DMS 273 treated with DMSO at 0.1 percent for 48 hours (cell line): ENCODE measurements around the gene TNS2.

Experiments
- DNase-seq: peaks from one replicate; lab custom pipeline; 2025; lab: John Stamatoyannopoulos, UW

TNS2 gene

GRCh38 chr12:53042607-53043454 lies 7.0 kb upstream of the TNS2 start:
- no peak for DNase-seq

DNA sequence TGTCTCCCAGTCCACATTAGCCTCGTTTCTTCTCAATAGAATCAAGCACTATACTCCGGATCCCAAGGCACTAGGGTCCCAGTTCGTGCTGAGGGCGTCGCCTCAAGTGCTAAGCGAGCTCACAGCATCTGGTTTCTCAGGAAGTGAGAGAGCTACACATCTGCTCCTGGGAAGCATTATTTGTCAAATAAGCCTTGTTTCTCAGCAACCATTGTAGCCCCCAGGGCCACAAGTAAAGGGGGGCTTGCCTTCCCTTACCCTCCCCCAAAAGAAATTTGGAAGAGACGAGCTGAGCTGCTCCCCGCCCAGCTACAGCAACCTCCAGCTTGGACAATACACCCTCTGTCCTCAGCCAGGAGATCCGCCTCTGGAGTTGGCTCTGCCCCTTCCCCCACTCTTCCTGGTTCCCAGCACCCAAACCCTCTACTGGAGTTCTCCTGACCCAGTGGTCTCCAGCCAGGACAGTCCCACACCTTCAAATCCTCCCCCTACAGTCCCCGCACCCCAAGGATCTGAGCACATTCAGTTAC lies 5.7 kb upstream of the TNS2 start:
- DNase-seq, result no peak

DNA sequence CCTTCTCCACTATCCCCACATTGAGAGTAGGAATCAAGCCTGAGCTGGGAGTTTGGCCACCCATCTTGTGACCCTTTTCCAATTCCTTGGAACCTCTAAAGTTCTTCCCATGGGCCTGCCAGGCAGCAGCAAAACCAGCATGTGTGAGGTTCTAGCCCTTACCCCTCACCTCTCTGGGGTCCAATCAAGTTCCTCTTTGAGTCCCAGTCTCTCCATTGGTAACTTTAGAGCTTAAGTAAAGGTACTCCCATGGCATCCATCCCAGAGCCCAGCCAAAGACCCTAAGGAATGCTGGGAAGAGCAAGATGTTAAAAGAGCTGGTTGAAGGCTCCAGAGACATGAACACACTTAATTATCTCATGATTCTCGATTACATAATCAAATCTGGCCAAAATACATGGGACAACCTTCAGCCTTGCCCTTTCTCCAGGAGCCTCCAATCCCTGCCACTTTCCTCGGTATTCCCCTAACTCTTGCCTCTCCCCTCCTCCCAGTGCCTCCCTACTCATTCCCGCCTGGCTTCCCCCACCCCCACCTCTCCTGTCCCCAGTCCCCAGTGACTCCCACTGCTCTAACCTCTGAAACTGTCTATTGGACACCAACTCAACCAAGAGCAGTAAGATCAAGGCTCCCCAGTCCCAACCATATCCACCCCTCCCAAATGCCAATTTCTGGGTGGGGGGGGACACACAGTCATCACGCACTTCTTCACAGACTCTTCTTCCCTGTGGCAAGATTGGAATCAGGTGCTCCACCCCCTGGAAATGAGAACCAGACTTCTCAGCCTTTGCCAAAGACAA lies 4.8 kb upstream of the TNS2 start:
- DNase-seq, result no peak

- no peak for DNase-seq
Observed at GRCh38 chr12:53045696-53046045, 4.2 kb upstream of the TNS2 start.

- DNase-seq, result no peak
Observed at GRCh38 chr12:53046655-53047220, 3.1 kb upstream of the TNS2 start.

- DNase-seq, result no peak
Observed at GRCh38 chr12:53047221-53048032, 2.4 kb upstream of the TNS2 start.

DNA sequence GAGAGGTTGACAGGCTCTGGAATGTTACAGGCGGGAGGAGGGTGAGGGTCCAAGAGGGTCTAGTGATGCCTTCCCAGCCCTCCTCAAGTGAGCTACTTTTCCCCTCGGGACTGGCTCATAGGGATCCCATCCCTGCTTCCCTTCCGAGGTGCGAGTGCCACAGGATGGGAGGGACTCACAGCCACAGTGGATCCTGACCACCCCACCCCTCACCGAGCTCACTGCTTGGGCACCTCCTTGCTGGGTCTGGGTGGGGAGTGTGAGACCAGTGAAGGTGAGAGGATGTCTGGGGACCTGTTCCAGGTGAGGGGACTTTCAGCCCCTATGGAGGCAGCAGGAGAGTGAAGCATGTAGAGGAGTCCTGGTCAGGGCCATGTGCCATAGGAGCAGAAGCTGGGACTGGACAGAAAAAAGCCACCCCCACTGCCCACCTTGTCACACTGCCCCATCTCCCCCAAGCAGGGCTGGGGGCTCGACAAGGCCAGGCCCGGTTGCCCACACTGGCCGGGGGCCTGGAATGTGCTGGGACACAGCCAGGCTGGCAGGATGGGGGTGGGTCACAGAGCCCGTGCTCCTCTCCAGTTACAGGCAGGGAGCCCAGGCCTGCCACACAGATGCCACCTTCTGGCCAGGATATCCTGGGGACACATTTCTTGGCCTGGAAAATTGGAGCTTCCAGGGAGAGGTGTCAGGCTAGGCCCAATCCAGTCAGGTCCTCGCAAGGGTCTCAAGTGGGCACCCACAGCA lies 1.7 kb upstream of the TNS2 start:
- peak; percentile 61 for DNase-seq

DNA sequence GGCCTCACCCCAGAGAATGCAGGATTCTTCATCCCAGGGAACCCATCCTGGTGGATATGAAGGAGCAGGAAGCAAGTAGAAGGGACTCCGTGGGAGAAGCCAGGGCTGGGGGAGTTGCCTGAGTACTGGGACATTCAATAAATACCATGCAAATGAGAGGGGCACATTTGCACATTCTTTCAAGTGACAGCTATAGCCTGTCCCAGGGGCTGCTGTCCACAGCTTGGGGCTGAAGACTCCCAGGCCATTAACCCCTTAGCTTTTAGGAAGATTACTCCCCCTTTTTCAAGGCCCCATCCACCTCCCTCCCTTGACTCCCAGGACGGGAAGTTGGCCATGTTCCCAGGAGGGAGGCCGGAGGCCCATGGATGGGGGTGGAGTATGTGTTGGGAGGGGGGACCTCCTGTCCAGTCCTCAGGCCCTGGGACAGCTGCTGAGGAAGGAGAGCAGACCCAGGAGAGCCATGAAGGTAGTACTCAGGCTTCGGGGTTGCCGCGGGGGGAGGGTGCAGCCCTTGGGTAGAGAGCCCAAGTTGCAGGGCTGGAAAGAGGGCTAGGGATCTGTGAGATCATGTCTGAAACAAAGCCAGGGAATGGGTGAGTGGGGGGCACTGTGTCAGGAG lies 974 bp upstream of the TNS2 start:
- DNase-seq, result no peak

DNA sequence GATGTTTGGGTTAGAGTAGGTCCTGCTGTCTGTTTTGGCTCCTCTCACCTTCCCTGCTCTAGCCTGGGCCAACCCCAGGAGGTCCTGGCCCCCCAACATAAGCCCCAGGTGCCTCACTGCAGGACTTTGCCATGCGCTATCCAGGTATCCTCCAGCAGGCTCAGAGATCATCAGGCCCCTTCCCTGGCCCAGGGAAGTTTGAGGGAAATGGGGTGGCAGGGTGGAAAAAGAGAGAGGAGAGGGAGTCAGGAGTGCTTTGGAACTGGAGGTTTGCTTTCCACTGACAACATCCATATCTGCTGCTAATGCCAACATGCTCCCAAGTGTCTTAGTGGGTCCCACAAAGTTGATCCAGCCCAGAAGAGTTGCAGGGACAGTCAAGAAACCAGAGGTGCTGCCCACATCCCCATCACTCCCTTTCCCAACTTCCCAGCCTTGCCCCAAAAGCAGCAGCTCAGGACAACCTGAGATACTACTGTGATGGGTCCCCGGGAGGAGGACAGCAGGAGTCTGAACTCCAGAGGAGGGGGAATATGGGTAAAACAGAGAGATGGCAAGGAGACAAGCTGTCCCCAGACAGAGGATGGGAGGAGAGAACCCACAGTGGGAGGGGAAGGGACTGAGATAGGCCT lies 677 bp downstream of the TNS2 start:
- DNase-seq, result no peak

DNA sequence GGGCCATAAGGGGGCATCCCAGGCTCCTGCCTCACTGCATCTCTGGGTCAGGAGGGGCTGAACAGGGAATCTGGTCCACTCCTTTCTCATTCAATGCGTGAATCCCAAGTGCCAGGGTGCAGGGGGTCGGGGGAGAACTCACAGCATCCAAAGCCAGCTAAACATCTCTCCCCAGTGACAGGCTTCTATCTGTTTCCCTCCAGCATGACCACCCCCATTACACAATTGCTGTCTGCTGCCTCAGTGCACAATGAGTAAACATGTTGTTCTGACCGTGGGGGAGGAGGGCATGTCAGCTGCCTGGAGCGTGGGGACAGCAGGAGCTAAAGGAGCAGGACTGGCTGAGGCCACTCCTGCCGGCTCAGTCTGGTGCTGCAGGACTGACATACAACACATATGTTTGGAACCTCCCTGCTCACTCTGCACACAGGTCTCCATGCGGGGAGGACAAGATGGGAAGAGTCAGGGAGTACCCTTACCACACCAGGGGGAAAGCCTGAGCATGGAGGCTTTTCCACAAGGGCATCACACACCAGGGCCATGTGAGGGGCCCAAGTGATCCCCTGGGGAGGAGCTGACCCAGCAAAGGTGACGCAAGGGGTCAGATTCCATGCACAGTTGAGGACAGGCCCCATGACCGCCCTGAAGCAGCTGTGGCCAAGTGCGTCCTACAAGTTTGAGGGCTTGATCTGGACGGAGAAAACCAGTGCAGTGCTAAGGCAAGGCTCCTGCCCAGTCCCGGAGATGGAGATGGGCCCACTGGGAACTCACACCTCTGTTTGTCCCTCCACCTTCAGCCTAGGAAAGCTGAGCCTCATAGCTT lies 1.4 kb downstream of the TNS2 start:
- no peak for DNase-seq

DNA sequence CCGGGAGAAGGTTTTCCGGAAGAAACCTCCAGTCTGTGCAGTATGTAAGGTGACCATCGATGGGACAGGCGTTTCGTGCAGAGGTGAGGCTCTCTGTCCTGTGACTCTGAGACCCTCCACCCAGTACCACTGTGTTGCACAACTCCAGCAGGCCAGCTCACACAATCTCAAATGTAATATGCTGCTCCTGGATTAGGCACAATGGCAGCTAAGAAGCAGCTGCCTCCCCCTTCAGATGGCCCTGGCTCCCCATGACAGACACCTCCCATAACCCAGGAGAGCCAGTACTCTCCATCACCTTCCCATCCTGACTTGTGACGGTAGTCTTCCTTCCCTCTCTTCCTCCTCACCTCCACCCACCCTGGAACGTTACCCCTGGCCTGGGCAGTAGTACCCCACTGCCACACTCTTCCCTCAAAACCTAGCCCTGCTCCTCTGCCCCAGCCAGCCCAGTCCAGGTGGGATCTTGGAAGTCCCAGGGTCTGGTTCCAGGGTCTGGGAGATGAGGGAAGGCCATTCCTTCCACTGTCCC lies 2.1 kb downstream of the TNS2 start:
- DNase-seq, result no peak

GRCh38 chr12:53052419-53053217 lies 2.8 kb downstream of the TNS2 start:
- DNase-seq, result no peak

- DNase-seq, result no peak
Observed at GRCh38 chr12:53053218-53054111, 3.6 kb downstream of the TNS2 start.

- DNase-seq, result peak; percentile 52
Observed at GRCh38 chr12:53054112-53054878, 4.4 kb downstream of the TNS2 start.

DNA sequence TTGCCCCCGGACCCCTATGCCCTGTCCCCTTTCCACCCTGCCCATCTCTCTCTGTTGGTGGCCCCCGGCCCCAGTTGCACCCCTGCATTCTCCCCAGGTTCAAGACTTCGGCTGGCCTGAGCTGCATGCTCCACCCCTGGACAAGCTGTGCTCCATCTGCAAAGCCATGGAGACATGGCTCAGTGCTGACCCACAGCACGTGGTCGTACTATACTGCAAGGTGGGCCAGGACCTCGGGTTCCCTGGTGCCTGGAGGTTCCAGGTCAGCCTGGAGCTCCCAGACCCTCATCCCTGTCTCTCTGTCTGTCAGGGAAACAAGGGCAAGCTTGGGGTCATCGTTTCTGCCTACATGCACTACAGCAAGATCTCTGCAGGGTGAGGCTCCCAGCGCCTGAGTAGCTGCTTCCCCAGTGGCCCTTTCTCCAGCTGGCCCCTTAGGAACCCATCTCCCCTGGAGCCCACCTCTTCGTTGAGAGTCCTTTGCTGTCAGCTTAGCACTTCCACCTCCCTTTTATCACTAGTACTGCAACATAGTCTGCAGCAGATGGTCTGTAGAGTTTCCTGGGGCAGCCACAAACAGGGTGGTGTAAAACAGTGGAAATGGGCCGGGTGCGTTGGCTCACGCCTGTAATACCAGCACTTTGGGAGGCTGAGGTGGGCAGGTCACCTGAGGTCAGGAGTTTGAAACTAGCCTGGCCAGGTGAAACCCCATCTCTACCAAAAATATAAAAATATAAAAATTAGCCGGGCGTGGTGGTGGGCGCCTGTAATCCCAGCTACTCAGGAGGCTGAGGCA lies 5.8 kb downstream of the TNS2 start:
- DNase-seq, result no peak

DNA sequence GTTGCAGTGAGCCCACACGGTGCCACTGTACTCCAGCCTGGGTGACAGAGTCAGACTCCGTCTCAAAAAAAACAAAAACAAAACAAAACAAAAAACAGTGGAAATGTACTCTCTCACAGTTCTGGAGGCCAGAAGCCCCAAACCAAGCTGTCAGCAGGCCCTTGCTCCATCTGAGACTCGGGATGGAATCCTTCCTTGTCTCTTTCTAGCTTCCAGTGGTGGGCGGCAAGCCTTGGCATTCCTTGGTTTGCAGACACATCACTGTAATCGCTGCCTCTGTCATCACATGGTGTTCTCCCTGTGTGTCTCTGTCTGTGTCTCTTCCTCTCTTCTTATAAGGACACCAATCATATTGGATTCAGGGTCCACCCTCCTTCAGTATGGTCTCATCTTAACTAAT lies 6.4 kb downstream of the TNS2 start:
- DNase-seq, result no peak
